GM18499 (cell line): ENCODE measurements around the gene TSSK1B.
"Not testable (repeated sequence)": the region's sequence is repeated elsewhere in the genome, so short reads cannot be mapped to it uniquely, and the experiment has no call there.

Source experiments
- ATAC-seq: cut with Tn5 transposase; IDR thresholded peaks from one replicate; pipeline ENCODE4 v1.9.1; 2021; ENCODE audit warnings: moderate number of reproducible peaks; ENCODE audit not compliant: insufficient read depth, unreplicated experiment

TSSK1B gene

DNA sequence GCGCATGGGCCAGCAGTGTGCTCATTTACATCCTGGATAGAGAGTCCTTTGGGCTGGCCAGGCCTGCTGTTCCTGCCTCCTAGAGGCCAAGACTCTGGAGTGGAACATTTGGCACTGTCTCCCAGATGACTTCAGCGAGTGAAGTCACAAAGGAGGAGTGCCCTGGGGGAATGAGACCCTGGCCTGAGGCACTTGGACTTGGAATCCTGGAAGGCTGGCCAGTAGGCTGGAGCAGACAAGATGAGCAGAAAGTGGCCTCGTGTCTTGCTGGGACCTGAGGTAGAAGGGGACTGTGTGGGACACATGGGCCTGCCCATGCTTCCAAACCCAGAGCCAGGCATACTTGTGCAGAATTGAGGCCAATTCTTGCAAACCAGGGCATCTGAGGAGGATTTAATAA is at the start of gene TSSK1B:
TSSK1B (minus strand) TSS at position 101 of the 400 bp plus-strand sequence. CDS start 150 bp downstream, outside the sequence.
- no peak for ATAC-seq

DNA sequence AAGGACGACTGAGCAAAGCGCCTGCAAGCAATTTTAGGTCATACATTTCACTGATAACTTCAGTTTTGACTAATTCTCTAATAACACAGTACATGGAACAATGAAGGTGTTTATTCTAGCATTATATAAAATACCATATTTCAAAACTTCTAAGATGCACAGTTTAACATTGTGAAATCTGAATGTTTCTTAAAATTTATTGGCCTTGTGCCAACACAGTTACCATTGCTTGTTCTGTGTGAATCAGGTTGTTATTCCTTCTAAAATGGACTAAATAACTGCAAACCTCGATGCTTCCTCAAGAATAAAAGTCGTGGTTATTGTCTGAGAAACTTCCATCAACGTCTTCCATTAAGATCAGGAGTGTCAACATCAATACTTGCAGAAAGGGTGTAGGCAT is 45.5 kb upstream of the TSSK1B start:
- no peak for ATAC-seq

- ATAC-seq: no peak
Observed at GRCh38 chr5:113478691-113479090, 43.9 kb upstream of the TSSK1B start.

GRCh38 chr5:113474100-113474728 is 39.4 kb upstream of the TSSK1B start:
- ATAC-seq: no peak

- ATAC-seq: no peak
Observed at GRCh38 chr5:113463032-113463431, 28.2 kb upstream of the TSSK1B start.

GRCh38 chr5:113457106-113457505 is 22.3 kb upstream of the TSSK1B start:
- ATAC-seq: not testable (repeated sequence)

DNA sequence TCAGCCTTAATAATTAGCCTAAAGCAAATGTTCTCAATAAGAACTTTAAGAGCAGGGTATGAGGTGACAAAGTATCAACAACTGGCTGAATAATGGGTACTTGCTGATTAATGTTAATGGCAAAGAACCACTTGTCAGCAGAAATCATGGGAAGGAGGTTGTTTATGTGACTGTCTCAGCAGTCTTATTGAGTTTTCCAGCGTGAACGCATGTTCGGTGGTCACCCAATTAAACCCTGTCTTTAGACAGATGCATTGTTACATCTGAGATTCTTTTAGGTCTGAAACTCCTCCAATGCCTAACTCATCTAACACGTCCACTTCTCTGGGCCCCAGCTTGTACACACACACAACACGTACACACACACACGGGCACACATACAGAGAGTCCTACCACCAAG is 18.2 kb upstream of the TSSK1B start:
- no peak for ATAC-seq

DNA sequence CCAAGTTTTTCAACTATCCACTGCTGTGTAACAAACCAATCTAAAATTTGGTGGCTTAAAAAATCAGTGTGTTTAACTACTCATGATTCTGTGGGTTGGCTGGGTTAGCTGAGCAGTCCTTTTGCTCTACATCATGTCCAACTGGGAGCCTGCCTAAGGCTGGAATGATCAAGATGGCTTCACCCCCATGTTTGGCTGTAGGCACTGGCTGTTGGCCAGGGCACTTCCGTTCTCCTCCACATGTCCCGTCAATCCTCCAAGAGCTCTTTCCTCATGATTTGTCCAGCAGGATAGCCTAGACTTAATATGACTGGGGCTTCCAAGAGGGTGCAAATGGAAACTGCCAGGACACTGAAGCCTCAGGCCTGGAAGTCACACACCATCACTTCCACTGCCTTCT is 17.0 kb upstream of the TSSK1B start:
- ATAC-seq: no peak

GRCh38 chr5:113450929-113451328 is 16.1 kb upstream of the TSSK1B start:
- ATAC-seq: no peak

GRCh38 chr5:113450462-113450861 is 15.7 kb upstream of the TSSK1B start:
- no peak for ATAC-seq

GRCh38 chr5:113448252-113448651 is 13.5 kb upstream of the TSSK1B start:
- no peak for ATAC-seq

DNA sequence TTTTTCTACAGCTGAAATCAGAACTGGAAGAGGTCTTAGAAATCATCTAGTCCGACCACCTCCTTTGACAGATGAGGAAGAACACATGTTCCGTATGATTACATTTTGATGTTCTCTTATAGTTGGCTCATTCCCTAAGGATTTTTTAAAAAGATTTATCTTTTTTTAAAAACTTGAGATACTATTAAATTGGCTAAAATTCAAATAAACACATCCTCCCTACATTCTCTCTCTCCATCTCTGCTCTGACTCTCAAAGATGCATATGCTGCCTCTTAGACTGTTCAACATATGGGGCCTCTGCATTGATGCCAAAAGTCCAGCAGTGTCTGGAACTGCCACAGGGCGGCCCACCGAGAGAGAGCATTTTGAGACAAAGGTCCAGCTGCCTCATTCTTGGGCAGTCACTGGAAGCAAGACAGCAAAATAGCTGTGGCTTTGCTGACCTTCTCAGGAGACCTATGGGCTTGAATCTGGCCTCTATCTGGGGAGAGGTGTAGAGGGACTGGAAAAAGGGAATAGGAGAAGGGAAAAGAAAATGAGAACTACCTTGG is 12.8 kb upstream of the TSSK1B start:
- no peak for ATAC-seq

DNA sequence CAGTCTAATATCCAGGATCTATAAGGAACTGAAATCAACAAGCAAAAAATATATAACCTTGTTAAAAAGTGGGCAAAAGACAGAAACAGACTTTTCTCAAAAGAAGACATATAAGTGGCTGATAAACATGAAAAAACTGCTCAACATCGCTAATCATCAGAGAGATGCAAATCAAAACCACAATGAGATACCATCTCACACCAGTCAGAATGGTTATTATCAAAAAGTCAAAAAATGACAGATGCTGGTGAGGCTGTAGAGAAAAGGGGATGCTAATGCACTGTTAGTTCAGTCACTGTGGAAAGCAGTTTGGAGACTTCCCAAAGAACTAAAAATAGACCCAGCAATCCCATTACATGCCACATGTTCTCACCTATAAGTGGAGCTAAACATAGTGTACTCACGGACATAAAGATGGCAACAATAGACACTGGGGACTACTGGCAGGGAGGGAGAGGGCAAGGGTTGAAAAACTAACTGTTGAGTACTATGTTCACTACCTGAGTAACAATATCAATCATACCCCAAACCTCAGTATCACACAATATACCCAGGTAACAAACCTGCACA is 11.7 kb upstream of the TSSK1B start:
- no peak for ATAC-seq

GRCh38 chr5:113437111-113437510 is 2.3 kb upstream of the TSSK1B start:
- ATAC-seq: no peak

DNA sequence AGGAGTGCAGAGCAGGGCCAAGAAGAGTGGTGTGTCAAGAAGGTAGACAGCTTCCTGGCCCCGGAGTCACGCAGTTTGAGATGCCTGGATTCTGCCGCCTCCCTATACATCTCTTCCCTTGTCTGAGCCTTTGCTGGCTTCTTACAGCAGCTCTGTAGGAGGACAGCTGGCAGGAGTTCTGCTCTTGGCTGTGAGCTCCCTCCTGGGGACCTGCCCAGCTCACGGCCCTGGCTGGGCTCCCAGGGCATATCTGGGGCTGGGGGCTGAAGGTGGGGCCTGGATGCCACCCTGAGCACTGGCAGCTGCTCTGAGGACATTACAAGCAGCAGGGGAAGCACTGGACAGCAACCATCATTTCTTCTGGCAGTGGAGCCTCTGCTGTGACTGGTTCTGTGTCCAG is 786 bp upstream of the TSSK1B start:
- ATAC-seq: no peak

DNA sequence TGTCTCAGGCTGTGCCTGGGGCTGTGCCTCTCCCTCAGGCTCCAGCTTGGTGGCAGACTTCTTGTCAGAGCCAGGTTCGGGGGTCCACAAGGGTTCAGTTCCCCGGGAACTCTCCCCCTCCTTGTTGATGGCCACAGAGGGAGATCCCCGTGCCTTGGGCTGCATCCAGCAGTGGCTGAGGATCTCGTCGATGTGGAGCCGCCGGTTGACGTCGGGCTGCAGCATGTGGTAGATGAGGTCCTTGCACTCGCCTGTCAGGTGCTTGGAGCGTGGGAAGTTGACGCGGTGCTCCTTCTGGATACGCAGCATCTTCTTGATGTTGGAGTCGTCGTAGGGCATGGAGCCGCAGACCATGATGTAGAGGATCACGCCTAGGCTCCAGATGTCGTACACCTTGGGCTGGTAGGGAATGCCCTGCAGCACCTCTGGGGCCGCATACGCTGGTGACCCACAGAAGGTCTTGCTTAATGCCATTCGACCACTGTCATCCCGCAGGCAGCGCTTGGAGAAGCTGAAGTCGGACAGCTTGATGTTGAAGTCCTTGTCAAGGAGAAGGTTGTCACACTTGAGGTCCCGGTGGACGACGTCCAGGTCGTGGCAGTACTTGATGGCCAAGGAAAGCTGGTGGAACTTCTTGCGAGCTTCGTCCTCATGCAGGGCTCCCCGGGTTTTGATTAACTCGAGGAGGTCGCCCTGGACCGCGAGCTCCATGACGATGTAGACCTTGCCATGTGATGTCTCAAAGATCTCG is 752 bp downstream of the TSSK1B start:
- no peak for ATAC-seq

- ATAC-seq: no peak
Observed at GRCh38 chr5:113433071-113433470, 1.7 kb downstream of the TSSK1B start.

DNA sequence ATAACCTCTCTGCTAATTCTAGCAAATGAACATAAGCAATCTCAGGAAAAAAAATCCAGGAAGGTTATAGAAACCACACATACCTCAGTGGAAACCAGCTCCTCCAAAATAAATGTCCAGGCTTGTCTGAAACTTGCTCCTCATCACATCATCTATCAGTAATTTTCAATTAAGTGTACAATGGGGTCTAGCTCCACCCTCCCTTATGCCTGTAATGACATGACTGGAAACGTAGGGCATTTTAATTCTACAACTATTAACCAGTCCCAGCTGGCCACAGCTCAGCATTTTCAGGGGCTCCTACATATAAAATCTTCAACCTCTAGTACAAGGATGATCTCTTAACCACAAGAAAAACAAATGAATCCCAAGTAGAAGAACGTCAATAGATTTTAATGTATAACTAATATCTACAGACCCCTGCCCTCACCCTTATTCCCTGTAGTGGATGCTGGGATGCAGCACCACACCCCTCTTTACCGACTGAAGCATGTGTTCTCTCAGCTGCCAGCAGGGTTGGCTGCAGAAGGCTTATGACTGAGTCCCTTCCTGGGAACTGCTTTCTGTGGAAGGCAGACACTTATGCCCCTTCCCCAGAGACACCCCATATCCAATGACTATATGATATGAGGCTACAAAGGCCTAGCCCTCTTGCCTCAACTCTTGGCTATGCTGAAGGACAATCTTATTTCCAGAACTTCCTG is 6.8 kb downstream of the TSSK1B start:
- ATAC-seq: no peak

DNA sequence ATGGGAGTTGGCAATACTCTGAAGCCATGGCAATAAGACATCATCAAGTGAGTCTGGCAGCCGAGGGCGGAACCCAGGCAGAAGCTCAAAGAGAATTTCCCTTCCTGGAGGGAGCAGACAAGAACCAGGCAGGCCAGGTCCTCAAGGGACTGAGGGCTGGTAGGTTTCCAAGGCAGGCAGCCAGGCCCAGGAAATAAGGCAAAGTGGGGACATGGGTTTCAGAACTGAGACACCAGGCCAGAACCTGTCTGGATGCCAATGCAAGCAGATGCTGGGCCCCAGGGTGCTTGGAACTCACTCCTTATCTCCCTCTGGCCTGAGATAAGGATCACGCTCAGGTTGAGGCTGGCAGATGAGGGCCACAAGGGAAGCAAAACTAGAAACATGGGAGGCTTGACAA is 8.9 kb downstream of the TSSK1B start:
- ATAC-seq: no peak

DNA sequence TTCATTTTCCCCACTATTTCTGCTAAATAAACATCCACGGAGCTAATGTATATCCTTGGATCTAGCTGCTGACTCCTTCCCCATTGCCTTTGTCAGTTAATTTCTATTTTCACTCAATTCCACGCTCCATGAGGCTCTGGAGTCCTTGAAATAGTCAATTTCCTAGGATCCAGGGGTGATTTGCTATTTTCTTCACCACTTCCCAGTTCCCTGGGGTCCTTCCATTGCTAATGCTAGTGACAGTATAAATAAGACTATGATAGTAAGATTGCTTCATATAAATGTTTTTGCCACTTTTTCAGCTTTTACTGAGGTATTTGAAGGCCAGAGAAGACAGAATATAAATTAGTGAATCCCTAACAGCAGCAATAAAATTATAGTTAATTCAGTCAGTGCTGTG is 13.1 kb downstream of the TSSK1B start:
- ATAC-seq: no peak

- no peak for ATAC-seq
Observed at GRCh38 chr5:113405530-113405929, 29.3 kb downstream of the TSSK1B start.
